HG03354 (cell line): ENCODE measurements around the gene IGF2BP1.
"Not testable (repeated sequence)": the region's sequence is repeated elsewhere in the genome, so short reads cannot be mapped to it uniquely, and the experiment has no call there.

Experiments used
- ATAC-seq: cut with Tn5 transposase; IDR thresholded peaks from one replicate; pipeline ENCODE4 v1.9.1; 2021; ENCODE audit warnings: mild to moderate bottlenecking; ENCODE audit not compliant: unreplicated experiment, poor library complexity, severe bottlenecking

IGF2BP1 gene

GRCh38 chr17:49016775-49017463, 19.7 kb downstream of the IGF2BP1 start:
- no peak for ATAC-seq

GRCh38 chr17:49018116-49018612, 21.0 kb downstream of the IGF2BP1 start:
- ATAC-seq: no peak

- ATAC-seq: no peak
Measured at GRCh38 chr17:49018748-49019147, 21.6 kb downstream of the IGF2BP1 start.

DNA sequence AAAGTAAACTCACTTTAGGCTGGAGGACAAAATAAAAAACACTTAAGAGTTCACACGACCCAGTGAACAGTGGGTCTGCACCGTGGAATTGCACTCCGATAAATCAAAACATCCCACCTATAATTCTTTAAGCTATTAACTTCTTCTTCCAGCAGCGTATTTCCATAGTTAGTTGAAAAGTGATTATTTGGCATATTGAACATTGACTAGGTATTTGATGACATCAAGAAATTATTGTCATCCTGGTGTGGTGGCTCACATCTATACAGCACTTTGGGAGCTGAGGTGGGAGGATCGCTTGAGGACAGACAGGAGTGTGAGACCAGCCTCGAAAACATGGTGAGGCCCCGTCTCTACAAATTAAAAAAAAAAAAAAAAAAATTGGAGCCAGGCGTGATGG, 23.4 kb downstream of the IGF2BP1 start:
- ATAC-seq: no peak

DNA sequence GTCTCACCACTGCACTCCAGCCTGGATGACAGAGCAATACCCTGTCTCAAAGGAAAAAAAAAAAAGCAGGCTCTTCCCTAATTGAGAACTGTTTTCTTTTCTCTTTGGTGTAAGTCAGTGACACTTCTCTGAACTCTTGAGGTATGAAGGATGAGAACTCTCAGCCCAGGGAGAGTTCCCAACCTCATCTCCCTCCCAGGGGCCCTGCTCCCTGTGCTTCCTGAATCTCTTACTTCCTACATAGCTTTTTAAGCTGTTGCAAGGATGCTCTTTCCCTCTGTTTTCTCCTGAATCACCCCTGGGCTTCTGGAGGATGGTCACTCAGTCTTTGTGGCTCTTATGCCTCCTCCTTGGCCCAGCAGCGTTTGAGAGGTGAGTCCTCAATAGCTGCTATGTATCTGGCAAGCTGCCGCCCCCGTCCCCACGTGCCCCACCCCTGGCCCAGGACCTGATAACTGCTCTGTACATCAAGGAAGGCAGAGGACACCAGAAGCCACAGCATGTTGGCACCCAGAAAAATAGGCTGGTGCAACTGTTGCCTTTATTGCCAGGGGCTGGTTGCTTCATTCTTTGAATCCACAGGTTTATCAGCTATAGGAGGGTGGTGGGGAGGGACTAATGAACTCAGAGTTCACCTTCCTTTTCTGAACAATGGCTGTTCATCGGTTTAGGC, 24.0 kb downstream of the IGF2BP1 start:
- no peak for ATAC-seq

GRCh38 chr17:49021768-49022103, 24.6 kb downstream of the IGF2BP1 start:
- no peak for ATAC-seq

- no peak for ATAC-seq
Measured at GRCh38 chr17:49022391-49022941, 25.3 kb downstream of the IGF2BP1 start.

DNA sequence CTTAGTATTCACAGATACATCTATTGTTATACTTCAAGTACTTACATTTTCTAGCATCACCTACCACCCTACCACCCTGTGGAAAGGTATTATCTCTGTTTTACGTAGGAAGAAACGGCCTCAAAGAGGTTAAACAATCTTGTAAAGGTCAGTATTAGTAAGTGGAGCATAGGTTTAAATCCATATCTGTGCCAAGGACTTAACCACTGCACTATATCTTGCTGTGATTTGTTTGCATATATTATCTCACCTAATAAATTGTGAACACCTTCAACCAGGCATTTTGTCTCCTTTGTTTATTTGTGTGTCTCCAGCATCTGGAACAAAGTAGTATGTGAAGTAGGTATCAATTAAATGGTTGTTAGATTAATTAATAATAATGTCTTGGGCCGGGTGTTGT, 27.3 kb downstream of the IGF2BP1 start:
- ATAC-seq: no peak

- not testable (repeated sequence) for ATAC-seq
Measured at GRCh38 chr17:49026447-49026846, 29.3 kb downstream of the IGF2BP1 start.

DNA sequence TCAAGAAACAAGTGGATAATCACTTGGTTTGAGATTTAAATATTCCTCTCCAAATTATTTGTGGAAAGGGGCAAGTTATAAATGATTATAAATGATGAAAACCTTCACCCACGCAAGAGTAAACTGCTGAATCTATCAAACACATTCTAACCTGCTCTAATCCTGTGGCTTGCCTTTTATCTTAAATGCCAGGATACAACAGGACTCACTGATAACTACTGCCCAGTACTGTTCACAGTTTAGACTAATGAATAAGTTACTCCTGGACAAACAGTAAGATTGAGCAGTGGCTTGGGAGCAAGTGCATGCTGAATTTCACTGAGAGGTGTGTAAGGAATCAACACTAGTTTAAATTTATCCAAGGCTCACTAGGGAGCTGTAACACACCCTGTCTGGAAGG, 31.1 kb downstream of the IGF2BP1 start:
- ATAC-seq: no peak

GRCh38 chr17:49029801-49030200, 32.6 kb downstream of the IGF2BP1 start:
- ATAC-seq: no peak

DNA sequence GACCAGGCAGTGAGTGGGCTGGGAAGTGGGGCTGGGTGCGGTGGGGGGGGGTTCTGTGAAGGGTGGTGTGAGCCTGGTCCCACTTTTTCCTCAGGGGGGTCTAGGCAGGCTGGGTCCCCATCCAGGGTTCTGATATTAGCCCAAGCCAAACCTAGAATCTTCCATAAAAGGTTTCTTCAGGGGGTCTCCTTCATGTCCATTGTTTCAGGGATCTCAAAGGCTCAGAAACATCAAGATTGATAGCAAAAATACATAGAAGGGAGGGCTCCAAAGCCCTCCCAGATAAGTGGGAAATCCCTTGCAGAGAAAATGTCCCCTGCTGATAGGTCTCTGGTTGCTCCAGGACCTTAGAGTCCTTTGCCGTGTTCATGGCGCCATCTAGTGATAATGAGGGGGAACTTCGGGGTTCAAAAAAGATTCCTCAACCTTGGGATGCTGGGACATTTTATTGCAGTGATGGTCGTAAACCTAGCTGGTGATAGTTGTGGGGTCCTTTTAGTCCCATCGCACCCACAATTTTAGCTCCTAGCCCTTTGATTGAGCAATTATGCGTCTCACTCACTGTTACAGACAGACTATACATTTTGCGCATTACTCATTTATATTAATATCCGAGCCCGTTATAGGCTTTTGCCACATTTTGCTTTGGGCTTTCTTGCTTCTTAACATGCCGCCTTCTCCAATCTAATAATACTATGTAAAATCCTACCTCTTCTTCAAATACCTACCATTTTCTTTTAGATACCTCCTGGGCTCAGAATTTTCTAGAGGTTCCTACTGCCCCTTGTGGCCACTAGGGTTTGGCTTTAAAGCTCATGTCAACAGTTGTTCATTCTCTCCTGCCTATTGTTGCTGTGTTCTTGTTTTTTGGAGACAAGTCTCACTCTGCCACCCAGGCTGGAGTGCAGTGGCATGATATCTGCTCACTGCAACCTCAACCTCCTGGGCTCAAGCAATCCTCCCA, 35.1 kb downstream of the IGF2BP1 start:
- no peak for ATAC-seq

GRCh38 chr17:49035470-49036269, 38.5 kb downstream of the IGF2BP1 start:
- ATAC-seq: no peak

DNA sequence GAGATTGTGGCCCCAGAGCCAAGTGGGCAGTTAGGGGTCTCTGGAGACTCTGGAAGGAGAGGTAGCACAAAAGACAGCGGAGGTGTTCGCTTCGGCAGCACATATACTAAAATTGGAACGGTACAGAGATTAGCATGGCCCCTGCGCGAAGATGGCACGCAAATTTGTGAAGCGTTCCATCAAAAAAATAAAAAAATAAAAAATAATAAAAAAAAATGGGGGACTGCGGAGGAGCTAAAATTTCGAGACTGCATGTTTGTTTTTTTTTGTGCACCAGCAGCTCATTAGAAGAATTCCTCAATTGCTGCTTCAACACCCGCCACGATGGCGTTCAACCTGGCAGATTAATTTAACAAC, 39.1 kb downstream of the IGF2BP1 start:
- ATAC-seq: no peak

DNA sequence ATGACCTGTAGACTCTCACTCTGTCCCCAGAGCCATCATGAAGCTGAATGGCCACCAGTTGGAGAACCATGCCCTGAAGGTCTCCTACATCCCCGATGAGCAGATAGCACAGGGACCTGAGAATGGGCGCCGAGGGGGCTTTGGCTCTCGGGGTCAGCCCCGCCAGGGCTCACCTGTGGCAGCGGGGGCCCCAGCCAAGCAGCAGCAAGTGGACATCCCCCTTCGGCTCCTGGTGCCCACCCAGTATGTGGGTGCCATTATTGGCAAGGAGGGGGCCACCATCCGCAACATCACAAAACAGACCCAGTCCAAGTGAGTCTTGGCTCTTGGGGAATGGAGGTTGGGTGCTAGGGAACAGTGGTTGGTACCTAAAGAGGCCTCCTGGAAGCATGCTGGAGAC, 41.0 kb downstream of the IGF2BP1 start:
- ATAC-seq: no peak

- ATAC-seq: no peak
Measured at GRCh38 chr17:49038544-49038943, 41.4 kb downstream of the IGF2BP1 start.

DNA sequence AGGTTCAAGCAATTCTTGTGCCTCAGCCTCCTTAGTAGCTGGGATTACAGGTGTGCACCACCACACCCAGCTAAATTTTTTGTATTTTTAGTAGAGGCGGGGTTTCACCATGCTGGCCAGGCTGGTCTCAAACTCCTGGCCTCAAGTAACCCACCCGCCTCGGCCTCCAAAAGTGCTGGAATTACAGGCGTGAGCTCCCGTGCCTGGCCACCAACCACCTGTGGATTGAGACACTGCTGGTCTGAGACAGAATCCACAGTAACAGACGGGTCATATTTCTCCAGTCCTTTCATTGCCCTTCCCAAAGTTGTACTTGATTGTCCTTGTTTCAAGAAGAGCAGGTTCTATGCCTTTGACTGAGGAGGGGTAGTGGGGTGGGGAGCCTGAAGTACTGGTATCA, 42.3 kb downstream of the IGF2BP1 start:
- ATAC-seq: not testable (repeated sequence)

GRCh38 chr17:49041527-49041926, 44.3 kb downstream of the IGF2BP1 start:
- ATAC-seq: no peak

DNA sequence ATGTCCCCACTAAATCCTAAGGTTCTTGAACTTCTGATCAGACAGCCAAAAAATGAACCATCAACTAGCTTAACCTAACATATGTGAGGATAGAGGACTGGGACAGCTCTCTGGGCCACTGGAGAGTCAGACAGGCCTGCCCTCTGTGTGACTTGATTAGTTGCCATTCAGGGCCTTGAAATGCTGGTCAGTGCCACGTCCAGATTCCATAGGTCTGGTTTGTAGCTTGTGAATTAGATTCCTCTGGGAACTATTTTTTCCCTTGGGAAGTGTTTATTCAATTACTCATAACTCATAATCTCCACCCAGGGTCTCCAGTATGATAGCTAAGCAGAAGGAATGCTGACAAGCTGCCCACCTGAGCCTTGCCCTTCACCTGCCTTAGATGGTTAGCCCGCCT, 48.2 kb downstream of the IGF2BP1 start:
- no peak for ATAC-seq
